ENCODE measurements around the gene MSMB. TPM values are rescaled to one million over a fixed set of nuclear protein-coding genes. Genes with fewer than 3 reads are reported as not detected.

Gene MSMB
- total RNA-seq, 6 experiments from 2014 or later, result 0.65 TPM; not detected in 5

DNA sequence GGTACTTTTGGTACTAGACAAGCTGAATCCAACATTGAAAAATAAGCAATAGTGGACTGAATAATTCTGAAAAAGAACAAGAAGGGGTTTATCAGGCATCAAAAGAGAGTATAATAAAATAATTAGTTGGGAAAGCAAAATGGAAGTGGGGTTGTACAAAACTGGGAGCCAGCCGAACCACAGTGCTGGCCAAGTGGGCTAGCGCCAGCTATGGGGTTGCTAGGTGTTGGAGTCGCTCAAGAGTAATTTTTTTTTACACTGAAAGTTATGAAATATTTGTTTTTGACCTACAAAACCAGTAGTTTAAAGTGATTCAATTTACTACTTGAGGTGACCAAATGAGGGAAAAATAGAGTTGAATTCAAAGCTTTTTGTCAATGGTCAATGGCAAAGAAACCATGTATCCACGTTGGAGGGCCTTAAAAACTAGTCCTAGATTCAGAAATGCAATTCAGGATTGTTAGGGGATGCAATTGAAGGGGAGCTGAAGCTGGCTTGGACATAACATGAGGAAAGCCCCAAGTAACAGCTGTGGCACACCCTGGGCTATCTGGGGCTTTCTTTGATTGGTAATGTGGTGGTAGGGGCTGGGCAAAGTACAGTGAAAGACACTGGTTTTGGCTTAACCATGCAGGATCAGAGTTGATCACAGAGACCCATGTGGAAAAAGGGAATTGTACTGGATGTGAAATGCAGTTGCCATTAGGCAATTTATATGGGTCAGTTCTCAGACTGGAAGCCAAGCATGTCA is 28.3 kb upstream of the MSMB start:
- no peak for DNase-seq
- no peaks in the 10 kb centered on the region for H3K36me3 Mint-ChIP-seq (ENCODE audit: low read depth)
- no peaks in the 10 kb centered on the region for H3K9me3 Mint-ChIP-seq
- TF ChIP-seq, protein P1, sequence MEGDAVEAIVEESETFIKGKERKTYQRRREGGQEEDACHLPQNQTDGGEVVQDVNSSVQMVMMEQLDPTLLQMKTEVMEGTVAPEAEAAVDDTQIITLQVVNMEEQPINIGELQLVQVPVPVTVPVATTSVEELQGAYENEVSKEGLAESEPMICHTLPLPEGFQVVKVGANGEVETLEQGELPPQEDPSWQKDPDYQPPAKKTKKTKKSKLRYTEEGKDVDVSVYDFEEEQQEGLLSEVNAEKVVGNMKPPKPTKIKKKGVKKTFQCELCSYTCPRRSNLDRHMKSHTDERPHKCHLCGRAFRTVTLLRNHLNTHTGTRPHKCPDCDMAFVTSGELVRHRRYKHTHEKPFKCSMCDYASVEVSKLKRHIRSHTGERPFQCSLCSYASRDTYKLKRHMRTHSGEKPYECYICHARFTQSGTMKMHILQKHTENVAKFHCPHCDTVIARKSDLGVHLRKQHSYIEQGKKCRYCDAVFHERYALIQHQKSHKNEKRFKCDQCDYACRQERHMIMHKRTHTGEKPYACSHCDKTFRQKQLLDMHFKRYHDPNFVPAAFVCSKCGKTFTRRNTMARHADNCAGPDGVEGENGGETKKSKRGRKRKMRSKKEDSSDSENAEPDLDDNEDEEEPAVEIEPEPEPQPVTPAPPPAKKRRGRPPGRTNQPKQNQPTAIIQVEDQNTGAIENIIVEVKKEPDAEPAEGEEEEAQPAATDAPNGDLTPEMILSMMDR (IDR thresholded peaks at IDR 0.05), result no peak
- no peak overlapping the region; the same call in 1 of the 2 replicates for H3K27ac Mint-ChIP-seq
- H3K4me3 Mint-ChIP-seq, result no peak overlapping the region
- peaks cover 16% of the 10 kb centered on the region for H3K27me3 Mint-ChIP-seq (ENCODE audit: insufficient read depth)
- peaks cover 14% of the 10 kb centered on the region for H3K4me1 Mint-ChIP-seq (ENCODE audit: low read depth)

DNA sequence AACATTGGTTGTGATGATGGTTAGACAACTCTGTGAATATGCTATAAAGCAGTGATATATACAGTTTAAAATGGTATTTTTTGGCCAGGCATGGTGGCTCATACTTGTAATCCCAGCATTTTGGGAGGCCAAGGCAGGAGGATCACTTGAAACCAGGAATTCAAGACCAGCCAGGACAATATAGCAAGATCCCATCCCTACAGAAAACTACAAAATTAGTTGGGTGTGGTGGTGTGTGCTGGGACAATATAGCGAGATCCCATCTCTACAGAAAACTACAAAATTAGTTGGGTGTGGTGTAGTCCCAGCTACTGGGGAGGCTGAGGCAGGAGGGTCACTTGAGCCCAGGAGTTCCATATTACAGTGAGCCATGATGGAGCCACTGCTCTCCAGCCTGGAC is 27.5 kb upstream of the MSMB start:
- TF ChIP-seq, protein P1 (IDR thresholded peaks at IDR 0.05), result no peak
- H3K27ac Mint-ChIP-seq, result no peak overlapping the region
- H3K9me3 Mint-ChIP-seq, result no peaks in the 10 kb centered on the region
- H3K4me3 Mint-ChIP-seq, result no peak overlapping the region
- peaks cover 14% of the 10 kb centered on the region for H3K4me1 Mint-ChIP-seq (ENCODE audit: low read depth)
- no peaks in the 10 kb centered on the region for H3K36me3 Mint-ChIP-seq (ENCODE audit: low read depth)
- peaks cover 16% of the 10 kb centered on the region for H3K27me3 Mint-ChIP-seq (ENCODE audit: insufficient read depth)
- DNase-seq, result no peak

DNA sequence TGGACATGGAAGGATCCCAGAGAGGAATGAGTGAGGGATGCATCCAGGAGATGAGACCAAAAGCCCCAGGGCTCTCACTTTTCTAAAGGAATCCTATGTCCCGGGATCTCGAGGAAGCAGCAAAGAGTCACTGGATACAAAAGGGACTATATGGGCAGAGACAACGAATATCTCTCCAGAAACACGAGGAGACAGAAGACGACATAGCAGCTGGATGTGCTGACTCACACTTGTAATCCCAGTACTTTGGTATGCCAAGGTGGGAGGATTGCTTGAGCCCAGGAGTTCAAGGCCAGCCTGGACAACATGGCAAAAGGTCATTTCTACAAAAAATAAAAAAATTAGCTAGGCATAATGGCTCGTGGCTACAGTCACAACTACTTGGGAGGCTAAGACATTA is 24.7 kb upstream of the MSMB start:
- TF ChIP-seq, protein P1 (IDR thresholded peaks at IDR 0.05), result no peak
- Mint-ChIP-seq H3K4me1 (ENCODE audit: low read depth) (peaks cover 14% of the 10 kb centered on the region), H3K9me3 (no peaks in the 10 kb centered on the region), H3K36me3 (ENCODE audit: low read depth) (no peaks in the 10 kb centered on the region), H3K27ac (no peak overlapping the region), H3K4me3 (no peak overlapping the region), H3K27me3 (ENCODE audit: insufficient read depth) (peaks cover 10% of the 10 kb centered on the region)
- DNase-seq, result no peak

DNA sequence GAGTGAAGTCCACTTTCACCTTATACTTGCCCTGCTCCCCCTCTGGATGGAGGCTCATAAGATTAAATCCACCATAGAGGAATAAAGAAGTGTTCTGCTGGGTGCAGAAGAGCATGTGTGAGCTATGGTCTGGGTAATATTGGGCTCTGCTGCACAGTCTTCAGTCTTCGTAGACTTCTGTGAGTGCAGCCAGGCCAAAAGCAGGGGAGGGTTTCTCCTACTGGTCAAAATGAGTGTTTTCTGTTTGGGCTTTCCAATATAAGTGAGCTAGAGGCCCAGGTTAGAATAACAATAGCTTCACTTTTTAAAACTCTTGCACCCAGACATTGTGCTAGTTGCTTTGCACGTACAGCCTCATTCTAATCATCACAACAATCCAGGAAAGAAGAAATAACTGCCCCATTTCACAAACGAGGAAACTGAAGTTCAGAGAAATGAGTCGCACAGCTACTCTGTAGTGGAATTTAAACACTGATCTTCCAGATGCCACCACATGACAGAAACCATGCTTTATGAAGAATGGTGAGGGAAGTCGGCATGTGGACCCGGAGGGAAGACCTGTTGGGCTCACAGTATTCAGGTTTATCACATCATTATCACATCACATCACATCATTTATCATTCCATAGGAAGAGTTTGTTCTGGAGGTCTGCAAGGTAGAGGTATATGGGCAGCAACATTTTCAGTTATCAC is 23.8 kb upstream of the MSMB start:
- Mint-ChIP-seq H3K9me3 (no peaks in the 10 kb centered on the region), H3K27ac (no peak overlapping the region; the same call in 1 of the 2 replicates), H3K4me1 (ENCODE audit: low read depth) (peaks cover 14% of the 10 kb centered on the region), H3K27me3 (ENCODE audit: insufficient read depth) (peaks cover 14% of the 10 kb centered on the region), H3K4me3 (no peak overlapping the region), H3K36me3 (ENCODE audit: low read depth) (no peaks in the 10 kb centered on the region)
- no peak for DNase-seq
- TF ChIP-seq, protein P1 (IDR thresholded peaks at IDR 0.05), result no peak

DNA sequence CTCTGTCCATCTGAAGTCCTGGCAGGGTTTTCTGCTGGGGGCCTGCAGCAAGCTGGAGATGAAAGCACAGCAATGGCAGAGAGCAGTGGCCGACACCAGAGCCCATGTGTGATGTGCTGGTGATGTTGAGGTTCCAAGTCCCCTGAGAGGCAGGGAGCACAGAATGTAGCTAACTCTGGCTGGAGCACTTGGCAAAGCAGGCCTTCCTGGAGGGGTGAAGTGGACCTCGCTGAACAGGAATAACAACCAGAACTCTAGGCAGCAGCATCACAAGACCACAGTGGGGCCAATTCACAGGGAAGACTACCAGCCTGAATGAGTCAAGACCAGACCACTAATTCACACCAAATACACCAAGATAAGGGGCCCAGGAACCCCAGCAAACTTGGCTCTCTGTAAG is 22.8 kb upstream of the MSMB start:
- Mint-ChIP-seq H3K27ac (no peak overlapping the region), H3K9me3 (no peaks in the 10 kb centered on the region)
- DNase-seq, result no peak

More for the DNA sequence above, 22.8 kb upstream of the MSMB start:
- H3K36me3 Mint-ChIP-seq (ENCODE audit: low read depth), result no peaks in the 10 kb centered on the region
- TF ChIP-seq, protein P1 (IDR thresholded peaks at IDR 0.05), result no peak
- H3K4me3 Mint-ChIP-seq, result no peak overlapping the region
- H3K27me3 Mint-ChIP-seq (ENCODE audit: insufficient read depth), result peaks cover 14% of the 10 kb centered on the region
- peaks cover 14% of the 10 kb centered on the region for H3K4me1 Mint-ChIP-seq (ENCODE audit: low read depth)
